K562 (cell line): ENCODE measurements around the gene PCDHGB7. TPM values are rescaled to one million over a fixed set of nuclear protein-coding genes. Genes with fewer than 3 reads are reported as not detected.
"Not testable (repeated sequence)": the region's sequence is repeated elsewhere in the genome, so short reads cannot be mapped to it uniquely, and the experiment has no call there.

ENCODE experiments used
- ATAC-seq: fragments of 200-7000 bp; cut with Tn5 transposase; 3 replicates; pipeline ENCODE4 v1.9.1; 2020; ENCODE audit warnings: moderate library complexity
- BruUV-seq: library from RNA; stranded (reverse); fragments of 400-500 nt; replicated peaks from 2 replicates; lab custom pipeline; 2021; lab: Mats Ljungman, UMichigan
- CTCF ChIA-PET: fragments of 300-600 bp; formaldehyde crosslinking; extraction: SDS; loops from one replicate; lab custom pipeline; 2021; ENCODE audit warnings: low intra/inter-chr PET ratio; lab: Yijun Ruan, JAX
- POLR2A ChIA-PET: fragments of 300-600, 350-650 bp; sonication (Branson Sonifier 250); formaldehyde crosslinking; extraction: SDS; loops from one replicate; lab custom pipeline; 2021; ENCODE audit warnings: antibody characterized with exemption, inconsistent platforms; lab: Yijun Ruan, JAX
- DNase-seq, 4 experiments: peaks; one replicate each; pipeline versions ENCODE4 v3.0.0 to v3.0.0-alpha.2; 2011 to 2018; ENCODE audit warnings: low spot score in 3 of 4, mixed read lengths in 3 of 4; ENCODE audit errors: extremely low read depth in 1 of 4
- FAIRE-seq: peaks from 2 replicates; lab custom pipeline; 2011; peaks lifted over from hg19 to GRCh38; lab: Jason Lieb, UNC
- H2AFZ ChIP-seq: 2 replicates; pipeline ENCODE4 v1.6.0; 2011; ENCODE audit warnings: low read depth, low read length, control low read depth, inconsistent platforms
- H3K27ac ChIP-seq: fragments of 200-600 bp; 3 replicates; pipeline ENCODE4 v1.8.0; 2011; ENCODE audit warnings: low read depth, mild to moderate bottlenecking, control low read depth, inconsistent platforms, low read length, moderate library complexity, mixed read lengths; ENCODE audit errors: extremely low read depth
- H3K27me3 ChIP-seq, 2 experiments: fragments of 300-600 bp in 1 of 2; 2 replicates in 1 of 2; 3 replicates in 1 of 2; pipeline versions ENCODE4 v1.6.0 to v1.8.0; 2011; ENCODE audit warnings: inconsistent platforms in 2 of 2, low read length in 2 of 2, mild to moderate bottlenecking in 1 of 2, mixed read lengths in 1 of 2, moderate library complexity in 1 of 2; ENCODE audit not compliant: control insufficient read depth in 2 of 2, insufficient read depth in 2 of 2
- H3K36me3 ChIP-seq: fragments of 300-600 bp; 3 replicates; pipeline ENCODE4 v1.8.0; 2011; ENCODE audit warnings: mild to moderate bottlenecking, low read length, inconsistent platforms; ENCODE audit not compliant: control insufficient read depth, insufficient read depth
- H3K4me1 ChIP-seq, 2 experiments: fragments of 200-600 bp in 1 of 2; replicated peaks in 1 of 2; 2 replicates in 1 of 2; 3 replicates in 1 of 2; pipeline versions ENCODE4 v1.5.1 to v1.8.0; 2011; ENCODE audit warnings: inconsistent platforms in 2 of 2, low read length in 2 of 2, mild to moderate bottlenecking in 1 of 2, mixed read lengths in 1 of 2, moderate library complexity in 1 of 2; ENCODE audit not compliant: control insufficient read depth in 2 of 2, insufficient read depth in 2 of 2
- H3K4me2 ChIP-seq: 2 replicates; pipeline ENCODE4 v1.6.1; 2011; ENCODE audit warnings: low read length, control low read depth, inconsistent platforms, mixed read lengths; ENCODE audit not compliant: insufficient read depth
- H3K4me3 ChIP-seq: fragments of 200-600 bp; sonication (generic), shearing (Covaris generic); 2 replicates; pipeline ENCODE4 v1.5.1; 2016; ENCODE audit warnings: control low read depth, inconsistent platforms
- H3K79me2 ChIP-seq: fragments of 200-600 bp; 3 replicates; pipeline ENCODE4 v1.8.0; 2011; ENCODE audit warnings: low read length, inconsistent platforms; ENCODE audit not compliant: control insufficient read depth, insufficient read depth
- H3K9ac ChIP-seq, 2 experiments: 2 replicates each; pipeline versions ENCODE4 v1.6.0 to v1.6.1; 2011; ENCODE audit warnings: low read depth in 2 of 2, low read length in 2 of 2, control low read depth in 1 of 2, inconsistent platforms in 1 of 2, mild to moderate bottlenecking in 1 of 2, mixed read lengths in 1 of 2; ENCODE audit not compliant: insufficient read depth in 1 of 2
- H3K9me1 ChIP-seq: one replicate; pipeline ENCODE4 v1.6.0; 2011; ENCODE audit warnings: inconsistent platforms, mild to moderate bottlenecking, low read length, moderate library complexity; ENCODE audit not compliant: control insufficient read depth, insufficient read depth
- H3K9me3 ChIP-seq: replicated peaks from 2 replicates; pipeline ENCODE4 v1.5.1; 2011; ENCODE audit warnings: low read depth, low read length, inconsistent platforms; ENCODE audit not compliant: control insufficient read depth, insufficient read depth
- H4K20me1 ChIP-seq: replicated peaks from 2 replicates; pipeline ENCODE4 v1.6.1; 2011; ENCODE audit warnings: low read length, inconsistent platforms, mixed read lengths; ENCODE audit not compliant: control insufficient read depth, insufficient read depth
- CTCF ChIP-seq, 3 experiments: IDR thresholded peaks in 2 of 3; conservative IDR thresholded peaks in 1 of 3; 2 replicates each; pipeline ENCODE4 v1.5.1; 2011 to 2012; ENCODE audit warnings: low read length in 3 of 3, mild to moderate bottlenecking in 3 of 3, control low read depth in 2 of 3, improper control_type of control experiment in 1 of 3, inconsistent platforms in 1 of 3, low read depth in 1 of 3, mixed read lengths in 1 of 3, moderate library complexity in 1 of 3; ENCODE audit not compliant: insufficient read depth in 2 of 3
- NRF1 ChIP-seq, 2 experiments: fragments of 450-650 bp; IDR thresholded peaks in 1 of 2; conservative IDR thresholded peaks in 1 of 2; 2 replicates each; pipeline ENCODE4 v1.6.1; 2014; ENCODE audit warnings: mild to moderate bottlenecking in 2 of 2
- RAD21 ChIP-seq, 2 experiments: fragments of 250-450 bp in 1 of 2; fragments of 450-650 bp in 1 of 2; sonication (Bioruptor Pico) in 1 of 2; formaldehyde crosslinking in 1 of 2; IDR thresholded peaks in 1 of 2; conservative IDR thresholded peaks in 1 of 2; 2 replicates each; pipeline versions ENCODE4 v1.4.0 to v1.8.0; 2020 to 2022; ENCODE audit warnings: mild to moderate bottlenecking in 2 of 2, moderate library complexity in 1 of 2
- WGBS: fragments of 100-300 bp; shearing (Covaris generic); methylation state at CpG from one replicate; pipeline ENCODE4 v1.1.6; 2016; ENCODE audit warnings: low coverage, mixed read lengths; ENCODE audit not compliant: insufficient coverage; ENCODE audit errors: missing lambda C conversion rate; 5-methylcytosine and 5-hydroxymethylcytosine counted together
- in situ Hi-C: fragments of 300-500 bp; cut with MboI; formaldehyde crosslinking; loops from 4 replicates; pipeline ENCODE4 v1.15.0; 2018; ENCODE audit warnings: inconsistent platforms, mixed read lengths
- intact Hi-C: fragments of 100-400 bp; cut with micrococcal nuclease; formaldehyde crosslinking; loops from 2 replicates; pipeline ENCODE4 v1.14.2; 2022
- polyA plus RNA-seq, 8 experiments: library from polyadenylated mRNA; depleted of rRNA in 4 of 8; stranded (reverse) in 5 of 8; unstranded in 3 of 8; fragments of >200 nt; fragmentation: Nextera tagmentation in 2 of 8; fragmentation: Illumina TruSeq in 1 of 8; extraction: Ambion mirVana in 2 of 8; extraction: Trizol in 1 of 8; gene quantifications; 2 replicates each; pipeline versions ENCODE4 v1.2.1 to v1.2.3, GENCODE V29; 2011 to 2014; ENCODE audit warnings: inconsistent platforms in 1 of 8, missing spikeins in 1 of 8
- total RNA-seq, 7 experiments: library from RNA; depleted of rRNA in 6 of 7; stranded (reverse); fragments of >200 nt in 6 of 7; fragmentation: Illumina TruSeq in 2 of 7; extraction: Trizol in 2 of 7; gene quantifications; 2 replicates each; pipeline versions ENCODE4 v1.2.1 to v1.2.3, GENCODE V29; 2011 to 2021; ENCODE audit warnings: low replicate concordance in 1 of 7

Gene PCDHGB7
- total and polyA plus RNA-seq, 9 of the 15 experiments (the other 6 are each of a cell fraction or from before 2014, with no cell fraction given), result 0.09 TPM; not detected in 8

GRCh38 chr5:141407790-141408505, 9.5 kb upstream of the PCDHGB7 start, which contains the start of gene PCDHGB6:
PCDHGB6 (plus strand) TSS chr5:141408021; CDS start chr5:141408203, 182 bp downstream.
- H3K27me3 ChIP-seq, result peaks cover 3 to 29% of the 10 kb centered on the region in 2 experiments; a peak in 3 of 5 replicates
- H3K9me3 ChIP-seq, FAIRE-seq, H2AFZ ChIP-seq, H3K9ac ChIP-seq, H3K79me2 ChIP-seq, H3K4me3 ChIP-seq, intact Hi-C loops, in situ Hi-C loops, H3K9me1 ChIP-seq, BruUV-seq, H4K20me1 ChIP-seq, H3K27ac ChIP-seq, H3K36me3 ChIP-seq, H3K4me2 ChIP-seq: not testable (repeated sequence)
- DNase-seq, result peak; percentile 25 to 41 (median 34)
- CTCF ChIA-PET, result interaction anchor here (0.7 to 1.0 kb wide), 3 partner anchors 81 to 156 kb away, joined by 3 to 4 read pairs (median 3); partner anchors contain the start of gene PCDHGC5
- 36% methylated on average over 41 of the region's 51 CpGs for WGBS
- H3K4me1 ChIP-seq, result peaks cover 0 to 12% of the 10 kb centered on the region in 2 experiments; a peak in 3 of 5 replicates
- TF ChIP-seq CTCF (IDR thresholded peaks at IDR 0.05 in 2 of 3, conservative IDR thresholded peaks at IDR 0.05 in 1 of 3; ENCODE audit: insufficient read depth in 2 of 3, low read depth in 1 of 3, low read length in 3 of 3) (peak; percentile 54 to 71 (median 58)), NRF1 (conservative IDR thresholded peaks at IDR 0.05 in 1 of 2, IDR thresholded peaks at IDR 0.05 in 1 of 2) (peak; percentile 40 to 49; a peak in 2 of 4 replicates), RAD21 (CRISPR knock-in tag; conservative IDR thresholded peaks at IDR 0.05 in 1 of 2, IDR thresholded peaks at IDR 0.05 in 1 of 2) (peak in 1 of 2 experiments; percentile 46; a peak in 2 of 4 replicates)
- peak; percentile 88 for ATAC-seq
- POLR2A ChIA-PET, result interaction anchor here (0.5 kb wide), 1 partner anchor 232 kb away, joined by 3 read pairs; no protein-coding TSS in a partner anchor
